Renal pelvis (tissue), 4 donors: ENCODE measurements around the gene PRRG2. TPM values are rescaled to one million over a fixed set of nuclear protein-coding genes. Genes with fewer than 3 reads are reported as not detected.
"Not testable (repeated sequence)": the region's sequence is repeated elsewhere in the genome, so short reads cannot be mapped to it uniquely, and the experiment has no call there.

ENCODE experiments used
- DNase-seq: peaks from one replicate; pipeline ENCODE4 v3.0.0-alpha.2; 2013
- polyA plus RNA-seq, 3 donors: library from polyadenylated mRNA; unstranded; fragments of 120-200 nt; gene quantifications; one replicate each; pipeline ENCODE4 v1.2.1, GENCODE V29; 2013; ENCODE audit not compliant: insufficient read length in 3 of 3

The PRRG2 gene
- polyA plus RNA-seq, 3 donors: 6.5 to 8.2 (median 7.7) TPM

DNA sequence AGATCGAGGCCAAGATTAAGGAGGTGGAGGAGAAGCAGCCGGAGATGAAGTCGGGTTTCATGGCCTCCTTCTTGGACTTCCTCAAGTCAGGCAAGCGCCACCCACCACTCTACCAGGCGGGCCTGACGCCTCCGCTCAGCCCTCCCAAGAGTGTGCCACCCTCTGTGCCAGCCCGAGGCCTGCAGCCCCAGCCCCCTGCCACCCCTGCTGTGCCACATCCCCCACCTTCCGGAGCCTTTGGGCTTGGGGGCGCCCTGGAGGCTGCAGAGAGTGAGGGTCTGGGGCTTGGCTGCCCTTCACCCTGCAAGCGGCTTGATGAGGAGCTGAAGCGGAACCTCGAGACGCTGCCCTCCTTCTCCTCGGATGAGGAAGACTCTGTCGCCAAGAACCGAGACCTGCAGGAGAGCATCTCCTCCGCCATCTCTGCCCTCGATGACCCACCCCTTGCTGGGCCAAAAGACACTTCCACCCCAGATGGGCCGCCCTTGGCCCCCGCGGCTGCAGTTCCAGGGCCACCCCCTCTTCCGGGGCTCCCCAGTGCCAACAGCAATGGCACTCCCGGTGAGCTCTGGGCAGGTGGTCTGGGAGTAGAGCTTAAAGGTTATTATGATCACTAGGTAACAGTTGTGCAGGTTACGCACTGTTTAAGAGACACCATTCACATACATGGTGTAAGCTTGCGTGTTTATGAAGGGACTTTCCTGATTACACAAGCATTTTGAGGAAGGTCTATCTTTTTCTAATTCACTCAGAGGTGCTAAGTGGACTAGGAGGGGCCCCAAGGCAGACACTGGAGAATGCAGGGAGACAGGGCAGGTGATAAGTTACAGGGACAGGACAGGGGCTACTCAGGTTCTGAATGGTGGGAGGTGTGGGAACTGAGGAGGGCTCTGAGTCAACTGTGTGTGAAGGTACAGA is 18.5 kb downstream of the PRRG2 start:
- no peak for DNase-seq

DNA sequence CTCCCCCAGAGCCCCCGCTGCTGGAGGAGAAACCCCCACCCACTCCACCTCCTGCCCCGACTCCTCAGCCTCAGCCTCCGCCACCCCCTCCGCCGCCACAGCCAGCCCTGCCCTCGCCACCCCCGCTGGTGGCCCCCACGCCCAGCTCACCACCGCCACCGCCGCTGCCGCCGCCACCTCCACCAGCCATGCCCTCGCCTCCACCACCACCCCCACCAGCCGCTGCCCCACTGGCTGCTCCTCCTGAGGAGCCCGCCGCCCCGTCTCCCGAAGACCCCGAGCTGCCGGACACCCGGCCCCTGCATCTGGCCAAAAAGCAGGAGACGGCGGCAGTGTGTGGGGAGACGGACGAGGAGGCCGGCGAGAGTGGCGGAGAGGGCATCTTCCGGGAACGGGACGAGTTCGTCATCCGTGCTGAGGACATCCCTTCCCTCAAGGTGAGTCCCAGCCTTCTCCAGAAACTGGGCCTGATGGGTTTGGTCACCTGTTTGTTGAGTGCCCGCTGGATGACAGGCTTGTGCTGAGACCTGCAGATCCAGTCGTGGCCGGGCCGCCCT is 20.4 kb downstream of the PRRG2 start:
- no peak for DNase-seq

DNA sequence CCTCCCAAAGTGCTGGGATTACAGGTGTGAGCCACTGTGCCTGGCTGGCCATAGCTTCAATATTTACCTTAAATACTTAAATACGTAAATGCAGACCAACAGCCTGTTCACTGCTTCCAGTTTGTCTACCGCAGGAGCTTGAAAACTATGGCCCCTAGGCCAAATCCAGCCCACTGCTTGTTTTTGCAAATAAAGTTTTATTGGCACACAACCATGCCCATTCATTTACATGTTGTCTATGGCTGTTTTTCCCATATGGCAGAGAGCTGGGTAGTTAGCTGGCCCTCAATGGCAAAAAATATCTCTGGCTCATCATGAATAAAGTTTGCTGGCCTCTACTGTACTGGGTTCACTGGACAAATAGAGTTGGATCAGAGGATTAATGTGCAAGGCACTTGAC is 21.7 kb downstream of the PRRG2 start:
- DNase-seq: no peak

DNA sequence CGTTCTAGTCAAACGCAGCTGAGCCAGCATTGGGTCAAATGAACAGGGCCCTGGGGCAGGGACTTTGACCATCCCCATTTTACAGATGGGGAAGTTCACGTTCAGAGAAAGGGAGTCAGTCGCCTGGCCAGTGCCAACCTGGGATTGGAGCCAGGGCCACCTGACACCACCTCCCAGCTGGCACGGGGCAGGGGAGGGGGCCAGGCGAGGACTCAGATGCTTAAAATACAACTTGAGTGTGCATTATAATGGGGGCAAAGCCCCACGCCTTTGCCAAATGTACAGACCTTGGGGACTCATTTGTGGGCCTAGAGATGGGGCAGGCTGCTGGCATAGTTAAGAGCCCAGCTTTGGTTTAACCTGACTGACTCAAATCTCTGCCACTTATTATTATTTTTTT is 24.5 kb downstream of the PRRG2 start:
- no peak for DNase-seq

DNA sequence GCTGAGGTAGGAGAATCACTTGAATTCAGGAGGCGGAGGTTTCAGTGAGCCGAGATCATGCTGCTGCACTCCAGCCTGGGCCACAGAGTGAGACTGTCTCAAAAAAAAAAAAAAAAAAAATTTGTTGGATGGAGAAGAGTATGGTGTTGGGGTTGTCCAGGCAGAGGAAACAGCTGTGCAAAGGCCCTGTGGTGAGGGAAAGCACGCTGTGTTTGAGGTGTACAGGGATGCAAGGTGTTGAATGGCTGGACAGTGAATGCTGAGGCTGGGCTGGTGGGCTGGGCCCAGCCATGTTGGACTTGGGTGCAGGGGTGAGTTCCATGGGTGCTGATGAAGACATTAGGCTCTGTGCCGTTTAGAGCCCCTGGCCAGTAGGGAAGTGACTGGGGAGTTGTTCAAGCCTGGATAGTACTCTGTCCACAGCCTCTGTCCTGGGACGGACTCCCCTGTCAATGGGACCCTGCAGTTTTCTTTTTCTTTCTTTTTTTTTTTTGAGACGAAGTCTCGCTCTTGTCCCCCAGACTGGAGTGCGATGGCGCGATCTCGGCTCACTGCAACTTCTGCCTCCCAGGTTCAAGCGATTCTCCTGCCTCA is 28.5 kb downstream of the PRRG2 start:
- no peak for DNase-seq

DNA sequence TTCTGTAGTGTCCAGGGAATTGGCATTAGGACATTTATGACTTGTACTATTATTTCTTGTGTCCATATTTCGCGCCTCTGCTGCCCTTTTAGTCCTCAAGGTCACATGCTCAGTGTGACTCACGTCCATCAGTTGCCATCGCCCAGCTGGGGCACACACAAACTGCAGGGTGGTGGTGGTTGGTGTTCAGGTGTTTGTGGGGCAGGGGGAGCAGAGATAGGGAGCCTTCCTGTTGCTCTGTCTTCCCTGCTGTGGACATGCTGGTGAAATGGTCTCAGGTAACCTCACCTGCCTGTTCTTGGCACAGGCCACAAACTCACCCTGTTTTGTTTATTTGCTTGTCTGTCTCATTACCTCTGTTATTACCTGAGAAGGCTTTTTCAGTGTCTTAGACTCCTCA is 32.3 kb downstream of the PRRG2 start:
- DNase-seq: no peak

DNA sequence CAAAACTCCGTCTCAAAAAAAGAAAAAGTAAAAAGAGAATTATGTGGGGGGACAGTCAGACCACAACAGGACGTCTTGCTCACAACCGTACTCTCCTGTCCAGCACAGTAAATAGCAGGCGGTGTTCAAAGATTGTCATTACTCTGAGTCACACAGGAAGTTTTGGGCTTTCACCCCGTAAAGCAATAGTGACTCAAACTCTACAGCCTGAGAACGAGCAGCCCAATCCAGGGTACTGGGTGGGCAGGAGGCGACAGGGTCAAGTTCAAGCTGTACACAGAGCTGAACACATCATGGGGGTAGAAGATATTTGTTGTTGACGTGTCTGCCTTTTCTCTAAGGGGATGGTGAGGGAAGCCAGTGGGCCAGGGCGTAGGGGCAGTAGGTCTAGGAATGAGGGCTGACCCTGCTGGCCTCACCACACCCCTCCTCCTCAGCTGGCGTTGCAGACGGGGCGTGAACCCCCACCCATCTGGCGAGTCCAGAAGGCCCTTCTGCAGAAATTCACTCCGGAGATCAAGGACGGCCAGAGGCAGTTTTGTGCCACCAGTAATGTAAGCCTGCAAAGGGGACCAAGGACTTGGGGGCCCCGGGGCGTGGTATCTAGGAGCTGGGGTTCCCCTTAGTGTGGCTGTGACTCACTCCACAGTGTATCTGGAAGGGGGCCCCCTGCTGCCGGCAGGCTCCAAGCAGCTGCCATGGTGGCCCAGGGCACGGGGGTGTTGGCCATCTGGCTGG is 33.1 kb downstream of the PRRG2 start:
- DNase-seq: no peak

DNA sequence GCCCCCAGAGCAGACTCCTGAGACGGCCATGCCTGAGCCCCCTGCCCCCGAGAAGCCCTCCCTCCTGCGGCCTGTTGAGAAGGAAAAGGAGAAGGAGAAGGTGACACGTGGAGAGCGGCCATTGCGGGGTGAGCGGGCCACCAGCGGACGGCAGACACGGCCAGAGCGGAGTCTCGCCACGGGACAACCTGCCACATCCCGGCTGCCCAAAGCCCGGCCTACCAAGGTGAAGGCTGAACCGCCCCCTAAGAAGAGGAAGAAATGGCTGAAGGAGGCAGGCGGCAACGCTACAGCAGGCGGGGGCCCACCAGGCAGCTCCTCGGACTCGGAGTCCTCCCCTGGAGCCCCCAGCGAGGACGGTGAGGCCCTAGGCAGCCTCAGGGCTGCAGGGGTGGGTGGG is 34.7 kb downstream of the PRRG2 start:
- DNase-seq: no peak

DNA sequence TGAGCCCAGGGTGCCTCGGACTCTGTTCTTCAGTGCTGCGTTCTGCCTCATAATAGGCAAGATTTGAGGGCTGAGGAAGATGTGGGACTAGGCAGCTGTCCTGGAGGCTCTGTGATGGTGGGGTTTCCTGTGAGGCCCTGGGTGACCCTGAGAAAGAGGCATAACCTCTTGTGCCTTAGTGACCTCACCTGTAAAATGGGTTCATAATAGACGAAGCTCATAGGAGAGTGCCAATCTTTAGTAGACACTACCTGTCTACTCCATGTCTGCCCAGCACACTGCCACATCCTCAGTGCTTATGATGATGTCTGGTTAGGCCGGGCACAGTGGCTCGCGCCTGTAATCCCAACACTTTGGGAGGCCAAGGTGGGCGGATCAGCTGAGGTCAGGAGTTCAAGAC is 35.4 kb downstream of the PRRG2 start:
- DNase-seq: no peak

DNA sequence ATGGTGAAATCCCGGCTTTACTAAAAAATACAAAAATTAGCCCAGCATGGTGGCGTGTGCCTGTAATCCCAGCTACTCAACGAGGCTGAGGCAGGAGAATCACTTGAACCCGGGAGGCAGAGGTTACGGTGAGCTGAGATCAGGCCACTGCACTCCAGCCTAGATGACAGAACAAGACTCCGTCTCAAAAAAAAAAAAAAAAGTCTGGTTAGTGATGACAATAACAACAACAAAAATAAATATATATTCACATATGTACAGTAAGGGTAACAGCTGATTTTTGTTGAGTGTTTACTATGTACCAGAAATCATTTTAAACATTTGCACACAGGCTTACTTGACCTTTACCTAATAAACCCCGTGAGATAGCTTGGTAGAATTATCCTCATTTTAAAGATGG is 35.8 kb downstream of the PRRG2 start:
- DNase-seq: no peak

DNA sequence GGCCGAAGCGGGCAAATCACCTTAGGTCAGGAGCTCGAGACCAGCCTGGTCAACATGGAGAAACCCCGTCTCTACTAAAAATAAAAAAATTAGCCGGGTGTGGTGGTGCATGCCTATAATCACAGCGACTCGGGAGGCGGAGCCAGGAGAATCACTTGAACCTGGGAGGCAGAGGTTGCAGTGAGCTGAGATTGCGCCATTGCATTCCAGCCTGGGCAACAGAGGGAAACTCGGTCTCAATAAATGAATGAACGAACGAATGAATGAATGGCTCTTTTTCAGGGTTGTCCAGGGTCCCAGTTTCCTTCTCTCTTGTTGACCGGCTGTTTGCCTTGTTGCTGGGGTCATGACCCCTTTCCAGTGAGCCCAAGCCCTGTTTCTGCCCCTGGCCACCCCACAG is 36.7 kb downstream of the PRRG2 start:
- not testable (repeated sequence) for DNase-seq

DNA sequence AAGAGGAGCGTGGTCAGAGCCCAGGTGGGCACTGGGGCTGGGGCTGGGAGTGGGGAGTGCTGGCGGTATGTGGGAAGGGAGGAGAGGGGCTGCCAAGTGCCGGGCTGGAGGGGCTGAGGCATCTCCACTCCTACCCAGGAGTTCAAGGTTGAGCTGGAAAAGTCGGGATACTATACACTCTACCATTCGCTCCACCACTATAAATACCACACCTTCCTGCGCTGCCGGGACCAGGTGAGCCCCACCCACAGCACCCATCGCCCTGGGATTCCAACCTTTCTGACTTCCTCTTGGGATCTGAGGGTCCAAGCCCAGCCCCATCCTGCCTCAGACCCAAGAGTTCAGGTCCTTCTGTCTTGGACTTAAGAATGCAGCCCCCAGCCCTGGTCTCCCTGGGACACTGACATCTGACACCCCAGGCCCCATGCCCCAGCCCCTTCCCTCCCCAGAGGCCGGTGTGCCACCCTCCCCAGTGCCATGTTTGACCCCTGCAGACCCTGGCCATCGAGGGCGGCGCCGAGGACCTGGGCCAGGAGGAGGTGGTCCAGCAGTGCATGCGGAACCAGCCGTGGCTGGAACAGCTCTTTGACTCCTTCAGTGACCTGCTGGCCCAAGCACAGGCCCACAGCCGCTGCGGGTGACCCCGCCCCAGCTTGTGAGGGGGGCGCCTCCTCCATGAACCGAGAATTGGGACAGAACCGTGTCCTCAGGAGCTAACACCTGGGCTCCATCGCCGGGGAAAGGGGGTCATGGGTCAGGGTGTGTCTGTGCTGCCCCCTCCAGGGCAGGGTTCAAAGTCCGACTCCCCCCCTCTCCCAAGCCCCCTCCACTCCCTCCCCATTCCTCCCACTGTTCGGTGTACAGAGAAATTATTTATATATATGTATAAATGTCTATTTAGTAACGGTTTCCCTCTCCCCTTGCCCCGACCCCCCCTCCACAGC is 44.1 kb downstream of the PRRG2 start:
- no peak for DNase-seq

DNA sequence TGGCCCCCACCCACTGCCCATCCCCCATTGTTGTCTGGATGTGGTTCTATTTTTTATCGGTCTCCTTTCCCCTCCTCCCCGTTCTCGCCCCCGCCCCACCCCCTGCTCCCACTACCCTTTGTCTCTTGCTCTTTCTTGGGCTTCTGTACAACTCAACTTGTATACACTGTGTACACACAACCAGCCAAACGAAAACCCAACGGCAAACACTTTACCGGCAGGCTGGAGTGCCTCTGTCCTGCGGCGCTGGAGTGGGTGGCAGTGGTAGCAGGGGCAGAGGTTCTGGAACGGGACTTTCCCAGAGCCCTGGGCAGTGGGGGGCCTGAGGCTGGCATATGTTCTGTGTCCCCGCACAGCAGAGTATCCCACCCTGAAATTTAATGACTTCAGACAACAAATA is 45.1 kb downstream of the PRRG2 start:
- DNase-seq: no peak

DNA sequence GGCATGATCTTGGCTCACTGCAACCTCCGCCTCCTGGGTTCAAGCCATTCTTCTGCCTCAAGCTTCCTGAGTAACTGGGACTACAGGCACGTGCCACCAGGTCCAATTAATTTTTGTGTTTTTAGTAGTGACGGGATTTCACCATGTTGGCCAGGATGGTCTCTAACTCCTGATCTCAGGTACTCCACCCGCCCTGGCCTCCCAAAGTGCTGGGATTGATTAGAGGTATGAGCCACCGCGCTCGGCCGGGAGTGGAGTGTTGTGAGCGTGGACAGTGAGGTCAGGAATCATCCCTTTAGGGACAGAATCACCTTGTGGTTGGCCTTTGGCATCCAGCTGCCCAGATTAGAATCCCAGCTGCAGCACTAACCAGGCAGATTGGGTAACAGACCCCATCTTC is 48.5 kb downstream of the PRRG2 start:
- no peak for DNase-seq

DNA sequence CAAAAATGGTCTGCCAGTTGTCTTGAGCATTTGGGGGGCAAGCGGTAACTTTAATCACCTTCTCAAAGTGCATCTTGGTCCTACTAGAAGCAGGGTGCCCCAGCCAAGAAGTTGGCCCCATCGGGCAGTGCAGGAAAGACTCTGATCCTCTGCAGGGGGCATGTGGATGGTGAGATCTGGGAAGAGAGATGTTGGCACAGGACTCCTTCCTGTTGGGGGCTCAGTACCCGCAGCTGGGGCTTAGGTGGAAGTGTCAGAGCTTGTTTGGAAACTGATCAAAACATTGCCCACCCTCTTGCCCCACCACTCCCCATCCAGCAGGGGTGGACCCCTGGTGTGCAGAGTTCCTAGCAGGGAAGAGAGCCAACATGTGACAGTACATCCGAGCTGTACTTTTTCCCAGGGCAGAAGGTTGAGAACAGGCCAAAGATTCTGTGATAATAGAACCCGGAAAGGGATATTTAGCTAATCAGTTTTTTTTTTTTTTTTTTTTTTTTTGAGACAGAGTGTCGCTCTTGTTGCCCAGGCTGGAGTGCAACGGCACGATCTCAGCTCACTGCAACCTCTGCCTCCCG is 50.0 kb downstream of the PRRG2 start:
- DNase-seq: no peak

DNA sequence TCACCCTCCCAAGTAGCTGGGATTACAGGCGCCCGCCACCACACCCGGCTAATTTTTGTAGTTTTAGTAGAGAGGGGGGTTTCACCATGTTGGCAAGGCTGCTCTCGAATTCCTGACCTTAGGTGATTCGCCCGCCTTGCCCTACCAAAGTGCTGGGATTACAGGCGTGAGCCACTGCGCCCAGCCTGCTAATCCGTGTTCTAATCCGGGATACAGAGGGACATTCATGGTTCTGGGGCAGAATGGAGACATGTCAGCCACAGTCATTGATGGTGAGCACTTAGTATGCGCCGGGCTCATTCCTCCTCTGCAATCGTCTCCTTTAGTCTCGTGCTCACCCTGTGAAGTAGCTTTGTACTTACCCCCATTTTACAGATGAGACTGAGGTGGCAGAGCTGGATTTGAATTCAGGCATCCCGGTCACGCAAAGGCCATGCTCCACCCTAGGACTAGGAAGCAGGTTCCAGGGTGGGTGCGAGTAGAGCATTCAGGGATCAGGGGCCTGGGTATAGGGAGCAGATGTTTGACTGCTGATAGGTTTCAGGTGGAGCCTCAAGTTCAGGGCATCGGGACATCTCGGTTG is 50.6 kb downstream of the PRRG2 start:
- no peak for DNase-seq

DNA sequence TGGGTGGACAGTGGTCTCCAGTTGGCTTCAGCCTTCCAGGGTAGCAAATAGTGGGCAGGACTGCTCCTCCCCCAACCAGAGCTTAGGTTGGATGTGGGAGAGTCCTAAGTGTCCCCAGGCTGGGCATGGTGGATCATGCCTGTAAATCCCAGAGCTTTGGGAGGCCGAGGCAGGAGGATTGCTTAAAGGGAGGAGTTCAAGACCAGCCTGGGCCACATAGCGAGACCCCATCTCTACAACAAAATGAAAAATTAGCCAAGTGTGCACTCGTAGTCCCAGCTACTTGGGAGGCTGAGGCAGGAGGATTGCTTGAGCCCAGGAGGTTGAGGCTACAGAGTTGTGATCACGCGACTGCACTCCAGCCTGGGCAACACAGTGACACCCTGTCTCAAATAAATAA is 51.5 kb downstream of the PRRG2 start:
- DNase-seq: no peak

DNA sequence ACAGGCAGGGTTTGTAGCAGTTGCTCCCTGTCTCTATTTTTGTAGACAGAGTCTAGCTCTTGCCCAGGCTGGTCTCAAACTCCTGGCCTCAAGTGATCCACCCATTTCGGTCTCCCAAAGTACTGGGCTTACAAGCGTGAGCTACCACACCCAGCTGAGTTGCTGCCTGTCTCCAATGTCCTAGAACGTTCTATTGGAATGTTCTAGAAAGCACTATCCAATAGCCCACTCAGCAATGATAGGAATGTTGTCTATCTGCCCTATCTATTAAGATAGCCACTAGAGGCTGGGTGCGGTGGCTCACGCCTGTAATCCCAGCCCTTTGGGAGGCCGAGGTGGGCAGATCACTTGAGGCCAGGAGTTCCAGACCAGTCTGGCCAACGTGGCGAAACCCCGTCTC is 52.2 kb downstream of the PRRG2 start:
- not testable (repeated sequence) for DNase-seq

DNA sequence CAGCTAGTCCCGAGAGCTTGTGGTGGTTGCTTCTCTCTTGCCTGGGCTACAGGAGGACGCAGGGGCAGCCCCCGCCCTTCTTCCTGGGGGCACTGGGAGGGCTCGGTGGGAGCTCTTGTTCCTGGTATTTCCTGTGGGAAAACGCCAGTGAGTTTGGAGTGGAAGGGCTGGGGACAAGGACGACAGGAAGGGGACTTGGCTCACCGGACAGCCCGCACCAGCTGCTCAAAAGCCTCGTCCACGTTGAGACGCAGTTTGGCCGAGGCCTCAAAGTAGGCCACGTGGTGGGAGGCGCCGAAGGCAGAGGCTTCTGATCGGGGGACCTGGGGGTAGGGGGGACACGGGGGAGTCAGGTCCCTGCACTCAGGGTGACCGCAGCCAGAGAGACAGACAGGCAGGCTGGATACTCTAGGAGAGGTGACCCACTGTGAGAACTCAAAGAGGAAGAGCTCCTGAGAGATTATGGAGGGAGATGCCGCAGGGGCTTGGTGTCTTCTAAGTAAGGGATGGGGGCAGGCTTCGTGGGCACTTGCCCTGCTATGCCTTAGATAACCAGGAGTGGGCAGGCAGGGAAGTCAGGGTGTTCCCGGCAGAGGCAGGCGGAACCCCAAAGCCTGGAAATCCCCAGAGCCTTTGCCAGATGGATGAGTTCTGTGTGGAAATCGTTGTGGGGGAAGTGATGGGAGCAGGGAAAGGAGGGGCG is 54.6 kb downstream of the PRRG2 start:
- DNase-seq: no peak
